HEK293 (cell line): ENCODE results near the gene APPBP2.
"Not testable (repeated sequence)": the region's sequence is repeated elsewhere in the genome, so short reads cannot be mapped to it uniquely, and the experiment has no call there.

Experiments
- CTCF ChIA-PET: fragments of 350-600 bp; formaldehyde crosslinking; extraction: SDS; loops from one replicate; lab custom pipeline; 2021; ENCODE audit warnings: antibody characterized with exemption; lab: Yijun Ruan, JAX
- POLR2A ChIA-PET: fragments of 300-600 bp; formaldehyde crosslinking; extraction: SDS; loops from one replicate; lab custom pipeline; 2020; ENCODE audit warnings: antibody characterized with exemption, inconsistent platforms; lab: Yijun Ruan, JAX
- H3K27ac ChIP-seq: fragments of 200-500 bp; sonication (Bioruptor generic); 2 replicates; pipeline ENCODE4 v1.5.1; 2014; ENCODE audit warnings: low read depth, low read length, control low read depth, inconsistent platforms; ENCODE audit errors: extremely low read depth
- H3K36me3 ChIP-seq, 2 experiments: fragments of 200-500 bp in 1 of 2; sonication (Bioruptor generic) in 1 of 2; 1 replicate in 1 of 2; 2 replicates in 1 of 2; pipeline ENCODE4 v1.5.1; 2014 to 2017; ENCODE audit warnings: inconsistent platforms in 2 of 2, low read length in 2 of 2; ENCODE audit not compliant: control insufficient read depth in 2 of 2, insufficient read depth in 1 of 2
- H3K4me1 ChIP-seq: fragments of 200-500 bp; sonication (Bioruptor generic); 2 replicates; pipeline ENCODE4 v1.5.1; 2014; ENCODE audit warnings: mild to moderate bottlenecking, low read length, inconsistent platforms; ENCODE audit not compliant: control insufficient read depth, insufficient read depth
- H3K4me3 ChIP-seq: 2 replicates; pipeline ENCODE4 v1.5.1; 2011; ENCODE audit warnings: low read depth, mild to moderate bottlenecking, control low read depth, low read length, moderate library complexity
- H3K9me3 ChIP-seq: fragments of 200-500 bp; sonication (Bioruptor generic); 2 replicates; pipeline ENCODE4 v1.5.1; 2014; ENCODE audit warnings: low read depth, low read length, inconsistent platforms; ENCODE audit not compliant: control insufficient read depth, insufficient read depth
- GLI2 ChIP-seq: fragments of 450-650 bp; formaldehyde crosslinking; IDR thresholded peaks from 2 replicates; pipeline ENCODE4; 2017; ENCODE audit warnings: missing biosample characterization, missing genetic modification characterization, low read depth, borderline replicate concordance
- IKZF3 ChIP-seq: fragments of 450-650 bp; IDR thresholded peaks from 2 replicates; pipeline ENCODE4 v1.5.0; 2018; ENCODE audit warnings: missing biosample characterization, mild to moderate bottlenecking, missing genetic modification characterization, moderate library complexity
- ZNF302 ChIP-seq: fragments of 450-650 bp; formaldehyde crosslinking; IDR thresholded peaks from 2 replicates; pipeline ENCODE4 v1.5.1; 2016; ENCODE audit warnings: missing biosample characterization, missing genetic modification characterization, low read depth
- ZNF423 ChIP-seq: fragments of 450-650 bp; formaldehyde crosslinking; IDR thresholded peaks from 2 replicates; pipeline ENCODE4 v1.5.1; 2016; ENCODE audit warnings: missing biosample characterization, missing genetic modification characterization
- ZNF529 ChIP-seq: fragments of 450-650 bp; formaldehyde crosslinking; IDR thresholded peaks from 2 replicates; pipeline ENCODE4 v1.5.1; 2017; ENCODE audit warnings: missing genetic modification characterization, missing biosample characterization; ENCODE audit not compliant: insufficient replicate concordance
- ZNF548 ChIP-seq: fragments of 450-650 bp; formaldehyde crosslinking; IDR thresholded peaks from 2 replicates; pipeline ENCODE4 v1.5.1; 2016; ENCODE audit warnings: missing biosample characterization, missing genetic modification characterization
- ZNF629 ChIP-seq: fragments of 450-650 bp; formaldehyde crosslinking; IDR thresholded peaks from 2 replicates; pipeline ENCODE4 v1.5.1; 2017; ENCODE audit warnings: missing biosample characterization, missing genetic modification characterization
- ZNF701 ChIP-seq: fragments of 450-650 bp; formaldehyde crosslinking; IDR thresholded peaks from 2 replicates; pipeline ENCODE4 v1.5.1; 2016; ENCODE audit warnings: missing biosample characterization, missing genetic modification characterization
- TF ChIP-seq, protein P1 (sequence below): fragments of 450-650 bp; formaldehyde crosslinking; IDR thresholded peaks from 2 replicates; pipeline ENCODE4 v1.5.1; 2016; ENCODE audit warnings: missing biosample characterization, missing genetic modification characterization
- TF ChIP-seq, protein P2 (sequence below): fragments of 450-650 bp; formaldehyde crosslinking; IDR thresholded peaks from 2 replicates; pipeline ENCODE4 v1.5.1; 2016; ENCODE audit warnings: missing biosample characterization, missing genetic modification characterization
- TF ChIP-seq, protein P3 (sequence below): fragments of 450-650 bp; formaldehyde crosslinking; IDR thresholded peaks from 2 replicates; pipeline ENCODE4 v1.5.1; 2016; ENCODE audit warnings: missing biosample characterization, missing genetic modification characterization
- TF ChIP-seq, protein P4 (sequence below): fragments of 450-650 bp; formaldehyde crosslinking; IDR thresholded peaks from 2 replicates; pipeline ENCODE4 v1.5.1; 2016; ENCODE audit warnings: missing biosample characterization, missing genetic modification characterization, low read depth

The APPBP2 gene

DNA sequence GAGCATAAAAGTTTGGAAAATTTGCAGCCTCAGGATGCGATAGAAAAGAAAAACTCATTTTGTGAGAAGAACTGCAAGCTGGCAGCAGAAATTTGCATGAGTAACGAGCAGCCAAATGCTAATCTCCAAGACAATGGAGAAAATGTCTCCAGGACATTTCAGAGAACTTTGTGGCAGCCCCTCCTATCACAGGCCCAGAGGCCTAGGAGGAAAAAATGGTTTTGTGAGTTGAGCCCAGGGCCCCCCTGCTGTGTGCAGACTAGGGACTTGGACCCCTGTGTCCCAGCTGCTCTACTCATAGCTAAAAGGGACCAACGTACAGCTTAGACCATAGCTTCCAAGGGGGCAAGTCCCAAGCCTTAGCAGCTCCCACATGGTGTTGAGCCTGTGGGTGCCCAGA lies 34.3 kb downstream of the APPBP2 start (continued):
- TF ChIP-seq IKZF3 (no peak), ZNF701 (tag by site-specific recombination) (no peak), ZNF529 (tag by site-specific recombination) (peak; percentile 65)
- TF ChIP-seq, protein P1, sequence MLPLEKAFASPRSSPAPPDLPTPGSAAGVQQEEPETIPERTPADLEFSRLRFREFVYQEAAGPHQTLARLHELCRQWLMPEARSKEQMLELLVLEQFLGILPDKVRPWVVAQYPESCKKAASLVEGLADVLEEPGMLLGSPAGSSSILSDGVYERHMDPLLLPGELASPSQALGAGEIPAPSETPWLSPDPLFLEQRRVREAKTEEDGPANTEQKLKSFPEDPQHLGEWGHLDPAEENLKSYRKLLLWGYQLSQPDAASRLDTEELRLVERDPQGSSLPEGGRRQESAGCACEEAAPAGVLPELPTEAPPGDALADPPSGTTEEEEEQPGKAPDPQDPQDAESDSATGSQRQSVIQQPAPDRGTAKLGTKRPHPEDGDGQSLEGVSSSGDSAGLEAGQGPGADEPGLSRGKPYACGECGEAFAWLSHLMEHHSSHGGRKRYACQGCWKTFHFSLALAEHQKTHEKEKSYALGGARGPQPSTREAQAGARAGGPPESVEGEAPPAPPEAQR (tag by site-specific recombination): no peak

DNA sequence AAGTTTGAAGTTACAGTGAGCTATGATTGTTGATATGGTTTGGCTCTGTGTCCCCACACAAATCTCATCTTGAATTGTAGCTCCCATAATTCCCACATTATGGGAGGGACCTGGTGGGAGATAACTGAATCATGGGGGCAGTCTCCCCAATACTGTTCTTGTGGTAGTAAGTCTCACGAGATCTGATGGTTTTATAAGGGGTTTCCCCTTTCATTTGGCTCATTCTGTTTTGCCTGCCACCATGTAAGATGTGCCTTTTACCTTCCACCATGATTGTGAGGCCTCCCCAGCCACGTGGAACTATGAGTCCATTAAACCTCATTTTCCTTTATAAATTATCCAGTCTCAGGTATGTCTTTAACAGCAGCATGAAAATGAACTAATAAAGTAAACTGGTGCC lies 35.4 kb downstream of the APPBP2 start:
- POLR2A ChIA-PET: not testable (repeated sequence)

DNA sequence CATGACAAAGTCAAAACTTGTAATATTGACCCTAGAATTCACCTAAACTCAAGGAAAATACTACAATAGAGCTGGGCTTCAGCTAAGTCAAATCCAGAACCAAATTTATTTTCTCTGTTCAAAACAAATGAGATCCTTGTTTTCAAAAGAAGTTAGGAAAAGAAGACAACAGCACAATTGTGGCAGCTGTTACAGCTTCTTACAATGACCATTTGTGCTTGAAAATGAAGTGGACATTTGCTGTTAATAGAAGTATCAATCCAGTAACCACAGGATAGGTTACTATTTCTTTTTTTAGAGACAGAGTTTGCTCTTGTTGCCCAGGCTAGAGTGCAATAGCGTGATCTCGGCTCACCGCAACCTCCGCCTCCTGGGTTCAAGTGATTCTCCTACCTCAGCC lies 44.4 kb downstream of the APPBP2 start:
- Histone ChIP-seq H3K4me3 (no peak overlapping the region), H3K36me3 (peaks cover 21 to 23% of the 10 kb centered on the region in 2 experiments), H3K27ac (no peak overlapping the region), H3K4me1 (no peaks in the 10 kb centered on the region), H3K9me3 (no peaks in the 10 kb centered on the region)
- CTCF ChIA-PET: no interaction called here
- TF ChIP-seq GLI2 (tag by site-specific recombination) (no peak), ZNF423 (tag by site-specific recombination) (no peak), ZNF548 (no peak)
- TF ChIP-seq, protein P2, sequence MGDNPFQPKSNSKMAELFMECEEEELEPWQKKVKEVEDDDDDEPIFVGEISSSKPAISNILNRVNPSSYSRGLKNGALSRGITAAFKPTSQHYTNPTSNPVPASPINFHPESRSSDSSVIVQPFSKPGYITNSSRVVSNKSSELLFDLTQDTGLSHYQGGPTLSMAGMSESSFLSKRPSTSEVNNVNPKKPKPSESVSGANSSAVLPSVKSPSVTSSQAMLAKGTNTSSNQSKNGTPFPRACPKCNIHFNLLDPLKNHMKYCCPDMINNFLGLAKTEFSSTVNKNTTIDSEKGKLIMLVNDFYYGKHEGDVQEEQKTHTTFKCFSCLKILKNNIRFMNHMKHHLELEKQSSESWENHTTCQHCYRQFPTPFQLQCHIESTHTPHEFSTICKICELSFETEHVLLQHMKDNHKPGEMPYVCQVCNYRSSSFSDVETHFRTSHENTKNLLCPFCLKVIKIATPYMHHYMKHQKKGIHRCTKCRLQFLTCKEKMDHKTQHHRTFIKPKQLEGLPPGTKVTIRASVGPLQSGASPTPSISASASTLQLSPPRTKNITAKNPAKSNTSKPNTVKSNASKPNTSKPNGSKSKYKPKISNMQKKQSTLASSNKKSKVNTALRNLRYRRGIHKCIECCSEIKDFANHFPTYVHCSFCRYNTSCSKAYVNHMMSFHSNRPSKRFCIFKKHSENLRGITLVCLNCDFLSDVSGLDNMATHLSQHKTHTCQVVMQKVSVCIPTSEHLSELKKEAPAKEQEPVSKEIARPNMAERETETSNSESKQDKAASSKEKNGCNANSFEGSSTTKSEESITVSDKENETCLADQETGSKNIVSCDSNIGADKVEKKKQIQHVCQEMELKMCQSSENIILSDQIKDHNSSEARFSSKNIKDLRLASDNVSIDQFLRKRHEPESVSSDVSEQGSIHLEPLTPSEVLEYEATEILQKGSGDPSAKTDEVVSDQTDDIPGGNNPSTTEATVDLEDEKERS (tag by site-specific recombination): no peak
- POLR2A ChIA-PET: no interaction called here

More for the DNA sequence above, 35.4 kb downstream of the APPBP2 start:
- H3K27ac ChIP-seq, H3K9me3 ChIP-seq, H3K4me1 ChIP-seq, H3K4me3 ChIP-seq: not testable (repeated sequence)
- CTCF ChIA-PET: interaction anchor here (1.0 kb wide), 1 partner anchor 11 kb away, joined by 3 read pairs; no protein-coding TSS in a partner anchor
- peaks cover 27 to 62% of the 10 kb centered on the region in 2 experiments for H3K36me3 ChIP-seq

DNA sequence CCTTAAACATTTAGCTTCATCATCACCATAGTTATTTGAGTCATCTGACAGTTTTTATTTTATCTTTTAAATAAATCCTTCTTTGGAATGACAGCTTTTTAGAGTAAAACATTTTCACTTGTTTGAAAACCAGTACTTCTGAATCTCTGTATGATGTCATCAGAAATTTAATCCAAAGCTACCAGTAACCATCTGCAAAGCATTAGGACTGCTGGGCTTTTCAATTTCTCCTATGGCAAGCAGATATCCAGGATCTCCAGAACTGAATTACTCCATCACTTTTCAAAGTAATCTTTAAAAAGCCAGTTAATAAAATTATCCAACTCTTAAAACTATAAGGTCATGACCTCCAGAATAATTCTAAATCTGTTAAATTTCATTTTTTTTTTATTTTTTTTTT lies 52.3 kb downstream of the APPBP2 start:
- no peak overlapping the region for H3K27ac ChIP-seq
- peaks cover 31 to 57% of the 10 kb centered on the region in 2 experiments for H3K36me3 ChIP-seq
- H3K4me3 ChIP-seq: no peak overlapping the region
- TF ChIP-seq ZNF302 (tag by site-specific recombination) (no peak), ZNF629 (peak; percentile 17; the same call in 1 of the 2 replicates)
- TF ChIP-seq, protein P3, sequence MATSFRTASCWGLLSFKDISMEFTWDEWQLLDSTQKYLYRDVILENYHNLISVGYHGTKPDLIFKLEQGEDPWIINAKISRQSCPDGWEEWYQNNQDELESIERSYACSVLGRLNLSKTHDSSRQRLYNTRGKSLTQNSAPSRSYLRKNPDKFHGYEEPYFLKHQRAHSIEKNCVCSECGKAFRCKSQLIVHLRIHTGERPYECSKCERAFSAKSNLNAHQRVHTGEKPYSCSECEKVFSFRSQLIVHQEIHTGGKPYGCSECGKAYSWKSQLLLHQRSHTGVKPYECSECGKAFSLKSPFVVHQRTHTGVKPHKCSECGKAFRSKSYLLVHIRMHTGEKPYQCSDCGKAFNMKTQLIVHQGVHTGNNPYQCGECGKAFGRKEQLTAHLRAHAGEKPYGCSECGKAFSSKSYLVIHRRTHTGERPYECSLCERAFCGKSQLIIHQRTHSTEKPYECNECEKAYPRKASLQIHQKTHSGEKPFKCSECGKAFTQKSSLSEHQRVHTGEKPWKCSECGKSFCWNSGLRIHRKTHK: no peak
- TF ChIP-seq, protein P4, sequence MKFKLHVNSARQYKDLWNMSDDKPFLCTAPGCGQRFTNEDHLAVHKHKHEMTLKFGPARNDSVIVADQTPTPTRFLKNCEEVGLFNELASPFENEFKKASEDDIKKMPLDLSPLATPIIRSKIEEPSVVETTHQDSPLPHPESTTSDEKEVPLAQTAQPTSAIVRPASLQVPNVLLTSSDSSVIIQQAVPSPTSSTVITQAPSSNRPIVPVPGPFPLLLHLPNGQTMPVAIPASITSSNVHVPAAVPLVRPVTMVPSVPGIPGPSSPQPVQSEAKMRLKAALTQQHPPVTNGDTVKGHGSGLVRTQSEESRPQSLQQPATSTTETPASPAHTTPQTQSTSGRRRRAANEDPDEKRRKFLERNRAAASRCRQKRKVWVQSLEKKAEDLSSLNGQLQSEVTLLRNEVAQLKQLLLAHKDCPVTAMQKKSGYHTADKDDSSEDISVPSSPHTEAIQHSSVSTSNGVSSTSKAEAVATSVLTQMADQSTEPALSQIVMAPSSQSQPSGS: peak; percentile 70
- TF ChIP-seq, all 188 proteins: peak for 2
- CTCF ChIA-PET: no interaction called here
- Histone ChIP-seq H3K9me3 (no peaks in the 10 kb centered on the region; the same call in 1 of the 2 replicates), H3K4me1 (no peaks in the 10 kb centered on the region; the same call in 1 of the 2 replicates)
- POLR2A ChIA-PET: no interaction called here
